HEK293T (cell line): Measurements from ENCODE around the gene FHIT.

Experiments
- ELF4 ChIP-seq: fragments of 450-650 bp; IDR thresholded peaks from 2 replicates; pipeline ENCODE4 v1.6.1; 2017; ENCODE audit warnings: antibody characterized with exemption
- FOXM1 ChIP-seq: fragments of 450-650 bp; IDR thresholded peaks from 2 replicates; pipeline ENCODE4 v1.6.1; 2017; ENCODE audit warnings: mild to moderate bottlenecking, borderline replicate concordance
- NFRKB ChIP-seq: fragments of 450-650 bp; IDR thresholded peaks from 2 replicates; pipeline ENCODE4 v1.6.1; 2016; ENCODE audit warnings: mild to moderate bottlenecking, moderate library complexity
- ZNF384 ChIP-seq: fragments of 450-650 bp; IDR thresholded peaks from 2 replicates; pipeline ENCODE4 v1.6.1; 2016

DNA sequence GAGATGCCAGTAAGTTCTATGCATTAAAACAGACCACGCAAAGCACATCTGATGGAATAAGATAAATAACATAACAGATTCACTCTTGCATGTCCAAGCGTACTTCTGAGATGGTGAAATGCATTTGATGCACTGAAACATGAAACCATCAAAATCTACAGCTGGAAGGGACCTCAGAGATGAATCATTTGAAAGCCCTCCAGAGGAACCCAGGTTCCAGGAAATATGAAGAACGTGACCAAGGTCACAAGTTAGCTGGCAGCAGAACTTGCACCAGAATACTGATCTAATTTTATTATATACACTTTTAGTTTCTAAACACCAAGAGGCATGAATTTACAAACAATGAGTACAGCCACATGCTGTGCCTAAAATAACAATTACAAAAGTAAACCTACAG lies 957.1 kb downstream of the FHIT start:
- TF ChIP-seq ZNF384: no peak
- TF ChIP-seq NFRKB: no peak
- TF ChIP-seq ELF4: no peak
- TF ChIP-seq FOXM1: no peak
